Measurements from ENCODE around the gene ITPRIPL1.

Gene ITPRIPL1

GRCh38 chr2:96320728-96321622, 4.1 kb upstream of the ITPRIPL1 start:
- no peak for DNase-seq (ENCODE audit: low read depth)

- DNase-seq (ENCODE audit: low read depth), result no peak
Measured at GRCh38 chr2:96323849-96324248, 1.3 kb upstream of the ITPRIPL1 start.

- DNase-seq (ENCODE audit: low read depth), result no peak
Measured at GRCh38 chr2:96324721-96325040, 436 bp upstream of the ITPRIPL1 start.

- no peak for DNase-seq (ENCODE audit: low read depth)
Measured at GRCh38 chr2:96325884-96326255, 753 bp downstream of the ITPRIPL1 start.

- no peak for DNase-seq (ENCODE audit: low read depth)
Measured at GRCh38 chr2:96326564-96326963, 1.4 kb downstream of the ITPRIPL1 start.

- DNase-seq (ENCODE audit: low read depth), result no peak
Measured at GRCh38 chr2:96326990-96327820, 2.1 kb downstream of the ITPRIPL1 start.

GRCh38 chr2:96329456-96329855, 4.3 kb downstream of the ITPRIPL1 start:
- DNase-seq (ENCODE audit: low read depth), result no peak

- no peak for DNase-seq (ENCODE audit: low read depth)
Measured at GRCh38 chr2:96329874-96330273, 4.8 kb downstream of the ITPRIPL1 start.

GRCh38 chr2:96330407-96330806, 5.3 kb downstream of the ITPRIPL1 start:
- DNase-seq (ENCODE audit: low read depth), result no peak

- DNase-seq (ENCODE audit: low read depth), result no peak
Measured at GRCh38 chr2:96333708-96334107, 8.6 kb downstream of the ITPRIPL1 start.

GRCh38 chr2:96336104-96336775, 11.1 kb downstream of the ITPRIPL1 start:
- DNase-seq (ENCODE audit: low read depth), result no peak

- no peak for DNase-seq (ENCODE audit: low read depth)
Measured at GRCh38 chr2:96336873-96337272, 11.8 kb downstream of the ITPRIPL1 start.

- DNase-seq (ENCODE audit: low read depth), result no peak
Measured at GRCh38 chr2:96340493-96341414, 15.6 kb downstream of the ITPRIPL1 start.

GRCh38 chr2:96341641-96342040, 16.5 kb downstream of the ITPRIPL1 start:
- DNase-seq (ENCODE audit: low read depth), result no peak

- DNase-seq (ENCODE audit: low read depth), result no peak
Measured at GRCh38 chr2:96342085-96342484, 17.0 kb downstream of the ITPRIPL1 start.

GRCh38 chr2:96344011-96344410, 18.9 kb downstream of the ITPRIPL1 start:
- DNase-seq (ENCODE audit: low read depth), result no peak

- no peak for DNase-seq (ENCODE audit: low read depth)
Measured at GRCh38 chr2:96345438-96345837, 20.3 kb downstream of the ITPRIPL1 start.

- no peak for DNase-seq (ENCODE audit: low read depth)
Measured at GRCh38 chr2:96345868-96346462, 20.8 kb downstream of the ITPRIPL1 start.

- no peak for DNase-seq (ENCODE audit: low read depth)
Measured at GRCh38 chr2:96347395-96347794, 22.3 kb downstream of the ITPRIPL1 start.

GRCh38 chr2:96353032-96353561, 28.0 kb downstream of the ITPRIPL1 start:
- DNase-seq (ENCODE audit: low read depth), result no peak

GRCh38 chr2:96353606-96354101, 28.5 kb downstream of the ITPRIPL1 start:
- no peak for DNase-seq (ENCODE audit: low read depth)
